Omental fat pad (tissue), 4 donors: ENCODE measurements around the gene DEFB115. TPM values are rescaled to one million over a fixed set of nuclear protein-coding genes. Genes with fewer than 3 reads are reported as not detected.
"Not testable (repeated sequence)": the region's sequence is repeated elsewhere in the genome, so short reads cannot be mapped to it uniquely, and the experiment has no call there.

Source experiments
- ATAC-seq: fragments of 150-250 bp; one replicate; pipeline ENCODE4 v1.9.1; 2016; ENCODE audit warnings: mild to moderate bottlenecking, moderate library complexity; ENCODE audit not compliant: low FRiP score
- DNase-seq: peaks from one replicate; pipeline ENCODE4 v3.0.0-alpha.2; 2019; ENCODE audit warnings: low spot score
- CTCF ChIP-seq, 3 donors: fragments of 450-650 bp; IDR thresholded peaks; one replicate each; pipeline ENCODE4 v1.5.1; 2016 to 2017; ENCODE audit warnings: antibody characterized with exemption in 3 of 3, mild to moderate bottlenecking in 3 of 3, moderate library complexity in 2 of 3
- total RNA-seq, 4 donors: library from RNA; depleted of rRNA; stranded (reverse); fragments of >200 nt; gene quantifications; one replicate each; pipeline ENCODE4 v1.1.0, GENCODE V29; 2016

DEFB115 gene
- total RNA-seq, 4 donors from 2014 or later, result not detected

GRCh38 chr20:31278178-31278577 lies 20.7 kb downstream of the DEFB115 start:
- no peak for ATAC-seq
- no peak for DNase-seq
- no peak for TF ChIP-seq CTCF (IDR thresholded peaks at IDR 0.05)

DNA sequence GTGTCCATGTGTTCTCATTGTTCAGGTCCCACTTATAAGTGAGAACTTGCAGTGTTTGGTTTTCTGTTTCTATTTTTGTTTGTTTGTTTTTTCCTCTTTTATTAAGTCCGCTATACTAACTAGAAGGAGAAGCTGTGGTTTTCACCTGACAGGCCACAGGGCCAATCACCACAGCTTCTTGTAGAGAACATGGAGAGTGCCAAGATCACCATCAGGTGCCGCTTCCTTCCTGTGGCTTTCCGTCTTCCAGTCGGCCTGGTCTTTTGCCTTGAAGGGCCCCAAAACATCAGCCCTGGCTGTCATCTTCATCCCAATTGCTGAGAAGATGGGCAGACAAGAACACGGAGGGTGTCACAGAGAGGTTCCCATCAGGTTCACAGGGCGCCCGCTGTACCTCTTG lies 27.5 kb downstream of the DEFB115 start:
- not testable (repeated sequence) for DNase-seq, ATAC-seq

- no peak for ATAC-seq
- DNase-seq, result no peak
- no peak for TF ChIP-seq CTCF (IDR thresholded peaks at IDR 0.05)
These were observed 51.2 kb downstream of the DEFB115 start, which contains the start of gene DEFB116 for GRCh38 chr20:31308535-31309162. TSS of gene DEFB116 (minus strand) at chr20:31308585. CDS start at chr20:31308585, 0 bp downstream.

Other genes starting within 250 kb of the DEFB115 start
- not detected for gene DEFB116, start 50.9 kb downstream of the DEFB115 start, total RNA-seq
- not detected for gene DEFB118, start 110.9 kb downstream of the DEFB115 start, total RNA-seq
- gene DEFB119, start 132.9 kb downstream of the DEFB115 start, total RNA-seq, result not detected
- gene DEFB121, start 148.6 kb downstream of the DEFB115 start, total RNA-seq, result not detected
- gene DEFB123, start 183.0 kb downstream of the DEFB115 start, total RNA-seq, result not detected
- 1 to 10 TPM in 1 of 4 donors, not detected in 3; 2.7 TPM for gene DEFB124, start 217.5 kb downstream of the DEFB115 start, total RNA-seq
- 10 to 100 TPM in 1 of 4 donors, 1 to 10 TPM in 2, not detected in 1; 1.6 to 12.3 (median 4.0) TPM for gene REM1, start 217.6 kb downstream of the DEFB115 start, total RNA-seq